ENCODE results near the gene KDM3A.
A peak's percentile ranks its signal among the peaks of the same experiment; 100 is the strongest.

Gene KDM3A

GRCh38 chr2:86455181-86455580 lies 14.0 kb downstream of the KDM3A start:
- Histone ChIP-seq H3K9me3 (peaks cover 3% of the 10 kb centered on the region), H3K36me3 (peaks cover 99% of the 10 kb centered on the region), H3K4me1 (ENCODE audit: control insufficient read depth in 1 of 2, insufficient read depth in 1 of 2, low read depth in 1 of 2, low read length in 1 of 2) (no peaks in the 10 kb centered on the region), H3K27ac (no peak overlapping the region), H3K27me3 (no peaks in the 10 kb centered on the region), H3K4me3 (ENCODE audit: low read depth in 1 of 2, low read length in 1 of 2) (no peak overlapping the region)
- TF ChIP-seq CTCF (IDR thresholded peaks at IDR 0.05): no peak

DNA sequence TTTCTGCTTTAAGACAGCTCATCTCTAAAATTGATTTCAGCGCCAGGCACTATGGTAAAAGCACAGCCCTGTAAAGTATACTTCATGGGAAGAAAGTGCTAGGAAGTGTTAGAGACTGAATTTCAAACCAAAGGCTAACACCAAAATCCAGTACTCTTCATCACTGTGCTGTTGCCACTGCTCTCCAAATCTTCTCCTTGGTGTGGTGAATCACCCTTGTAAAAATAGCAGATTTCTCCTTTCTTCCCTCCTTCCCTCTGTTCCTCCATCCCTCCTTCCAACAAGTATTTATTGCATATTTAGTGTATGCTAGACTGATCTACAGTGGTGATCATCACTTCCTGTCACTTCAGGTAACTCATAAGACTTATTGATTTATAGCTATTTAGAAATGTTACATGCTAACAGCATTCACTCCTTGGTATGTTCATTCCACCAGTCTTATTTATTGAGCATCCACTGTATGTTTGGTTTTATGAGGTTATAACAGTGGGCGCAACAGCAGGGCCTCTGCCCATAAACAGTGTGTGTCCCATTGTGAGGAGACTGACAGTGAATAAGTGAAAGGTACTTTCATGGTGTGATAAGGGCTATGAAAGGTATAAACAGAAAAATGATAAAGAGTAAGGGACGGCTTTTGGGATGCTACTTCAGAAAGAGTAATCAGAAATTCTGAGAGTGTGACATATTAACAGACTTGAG lies 20.0 kb downstream of the KDM3A start:
- Histone ChIP-seq H3K9me3 (no peaks in the 10 kb centered on the region), H3K36me3 (peaks cover 87% of the 10 kb centered on the region), H3K4me1 (ENCODE audit: control insufficient read depth in 1 of 2, insufficient read depth in 1 of 2, low read depth in 1 of 2, low read length in 1 of 2) (peaks cover 0 to 22% of the 10 kb centered on the region in 2 experiments), H3K27ac (no peak overlapping the region), H3K27me3 (no peaks in the 10 kb centered on the region), H3K4me3 (ENCODE audit: low read depth in 1 of 2, low read length in 1 of 2) (no peak overlapping the region)
- TF ChIP-seq CTCF (IDR thresholded peaks at IDR 0.05): no peak

DNA sequence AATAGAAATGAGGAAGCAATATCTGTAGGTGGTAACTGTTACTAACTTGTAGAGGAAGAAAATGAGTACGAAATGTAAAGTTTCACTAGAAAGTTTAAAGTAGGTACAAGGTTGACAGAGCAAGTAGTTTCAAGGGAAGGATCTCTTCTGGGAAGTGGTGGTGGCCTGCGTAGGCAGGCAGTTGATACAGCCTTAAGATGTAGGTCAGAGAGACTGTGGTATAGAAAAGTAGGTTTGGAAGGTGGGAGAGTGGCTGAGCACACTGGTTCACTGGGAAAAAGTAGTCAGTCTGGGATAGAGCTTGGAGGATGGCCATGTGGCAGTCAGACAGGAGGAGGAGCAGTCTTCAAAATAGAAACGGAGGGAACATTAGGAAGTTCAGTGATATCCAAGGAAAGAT lies 23.5 kb downstream of the KDM3A start:
- Histone ChIP-seq H3K4me3 (ENCODE audit: low read depth in 1 of 2, low read length in 1 of 2) (no peak overlapping the region), H3K36me3 (peaks cover 87% of the 10 kb centered on the region), H3K4me1 (ENCODE audit: control insufficient read depth in 1 of 2, insufficient read depth in 1 of 2, low read depth in 1 of 2, low read length in 1 of 2) (peaks cover 0 to 22% of the 10 kb centered on the region in 2 experiments), H3K27ac (peak overlapping the region; percentile 57), H3K9me3 (no peaks in the 10 kb centered on the region), H3K27me3 (no peaks in the 10 kb centered on the region)
- TF ChIP-seq CTCF (IDR thresholded peaks at IDR 0.05): no peak

DNA sequence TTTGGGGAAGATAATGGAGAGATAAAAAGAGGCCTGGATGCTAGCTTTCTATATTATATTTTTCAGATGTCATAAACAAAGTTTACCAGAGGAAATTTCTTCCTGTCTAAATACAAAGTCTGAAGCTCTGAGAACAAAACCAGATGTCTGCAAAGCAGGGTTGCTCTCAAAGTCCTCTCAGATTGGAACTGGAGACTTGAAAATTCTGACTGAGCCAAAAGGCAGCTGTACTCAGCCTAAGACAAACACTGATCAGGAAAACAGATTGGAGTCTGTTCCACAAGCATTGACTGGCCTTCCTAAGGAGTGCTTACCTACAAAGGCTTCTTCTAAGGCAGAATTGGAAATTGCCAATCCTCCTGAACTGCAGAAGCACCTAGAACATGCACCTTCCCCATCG lies 25.1 kb downstream of the KDM3A start:
- peaks cover 85% of the 10 kb centered on the region for H3K36me3 ChIP-seq
- H3K4me3 ChIP-seq (ENCODE audit: low read depth in 1 of 2, low read length in 1 of 2): no peak overlapping the region
- no peak for TF ChIP-seq CTCF (IDR thresholded peaks at IDR 0.05)
- no peak overlapping the region for H3K27ac ChIP-seq
- no peaks in the 10 kb centered on the region for H3K9me3 ChIP-seq
- H3K27me3 ChIP-seq: no peaks in the 10 kb centered on the region
- H3K4me1 ChIP-seq (ENCODE audit: control insufficient read depth in 1 of 2, insufficient read depth in 1 of 2, low read depth in 1 of 2, low read length in 1 of 2): peaks cover 0 to 22% of the 10 kb centered on the region in 2 experiments

DNA sequence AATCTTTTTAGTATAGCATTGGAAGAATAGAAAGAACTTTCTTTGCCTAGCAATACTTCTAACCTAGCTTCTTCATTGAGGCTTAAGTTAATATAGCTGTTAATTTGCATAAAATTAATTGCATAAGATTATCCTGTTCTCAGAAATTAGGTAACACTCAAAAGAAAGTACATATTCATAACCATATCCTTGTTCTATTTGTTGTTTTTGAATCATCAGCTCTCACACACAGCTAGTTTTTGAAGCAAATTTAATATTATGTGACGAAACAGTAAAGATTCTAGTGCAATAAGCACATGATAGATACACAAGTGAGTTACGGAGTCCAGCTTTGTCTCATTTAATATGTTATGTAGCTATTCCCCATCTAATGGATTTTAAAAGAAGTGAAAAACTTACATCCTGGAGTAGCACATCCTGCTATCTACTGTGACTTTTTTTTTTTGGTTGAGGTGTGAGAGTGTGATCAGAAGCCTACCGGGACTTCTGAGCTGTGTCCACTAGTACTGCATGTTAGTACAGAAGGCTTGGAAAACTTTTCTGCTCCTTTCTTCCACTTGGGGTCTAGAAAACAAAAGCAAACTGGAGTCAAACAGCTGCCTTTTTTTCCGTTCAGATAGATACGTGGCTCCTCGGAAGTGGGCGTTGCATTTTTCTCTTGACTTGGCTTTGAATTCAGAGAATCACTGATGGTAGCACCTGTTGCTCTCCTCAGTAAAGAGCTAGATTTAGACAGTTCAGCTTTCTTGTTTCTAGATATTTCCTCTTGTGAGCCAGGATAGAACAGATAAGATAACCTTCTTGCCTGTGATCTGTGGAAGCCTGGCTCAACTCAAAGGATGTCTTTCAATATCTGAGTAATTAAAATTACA lies 27.2 kb downstream of the KDM3A start:
- Histone ChIP-seq H3K36me3 (peaks cover 97% of the 10 kb centered on the region), H3K27me3 (no peaks in the 10 kb centered on the region), H3K9me3 (no peaks in the 10 kb centered on the region), H3K4me3 (ENCODE audit: low read depth in 1 of 2, low read length in 1 of 2) (no peak overlapping the region), H3K4me1 (ENCODE audit: control insufficient read depth in 1 of 2, insufficient read depth in 1 of 2, low read depth in 1 of 2, low read length in 1 of 2) (peaks cover 0 to 18% of the 10 kb centered on the region in 2 experiments), H3K27ac (no peak overlapping the region)
- TF ChIP-seq CTCF (IDR thresholded peaks at IDR 0.05): no peak
